GM12878 (cell line): Measurements from ENCODE around the gene OR2AJ1.

ENCODE experiments used
- TF ChIP-seq, protein P1 (sequence below): IDR thresholded peaks from 2 replicates; pipeline ENCODE4 v1.6.1; 2011; ENCODE audit warnings: borderline replicate concordance, low read depth, mild to moderate bottlenecking, moderate library complexity, mixed read lengths, low read length; ENCODE audit not compliant: insufficient read depth; ENCODE audit errors: extremely low read length
- TF ChIP-seq, protein P2 (sequence below), 3 experiments: IDR thresholded peaks in 2 of 3; conservative IDR thresholded peaks in 1 of 3; 2 replicates each; pipeline ENCODE4 v1.5.1; 2011; ENCODE audit warnings: low read depth in 3 of 3, low read length in 3 of 3, mild to moderate bottlenecking in 3 of 3, control low read depth in 2 of 3, moderate library complexity in 2 of 3, inconsistent platforms in 1 of 3, mixed read lengths in 1 of 3; ENCODE audit not compliant: control insufficient read depth in 2 of 3, insufficient read depth in 1 of 3; ENCODE audit errors: extremely low read depth in 1 of 3
- TF ChIP-seq, protein P3 (sequence below): IDR thresholded peaks from 2 replicates; pipeline ENCODE4 v1.6.1; 2011; ENCODE audit warnings: low read depth, mild to moderate bottlenecking, low read length, moderate library complexity, borderline replicate concordance; ENCODE audit errors: extremely low read depth
- TF ChIP-seq, protein P4 (sequence below): fragments of 450-650 bp; formaldehyde crosslinking; IDR thresholded peaks from 2 replicates; pipeline ENCODE4 v1.4.0; 2020; ENCODE audit warnings: mild to moderate bottlenecking, moderate library complexity

DNA sequence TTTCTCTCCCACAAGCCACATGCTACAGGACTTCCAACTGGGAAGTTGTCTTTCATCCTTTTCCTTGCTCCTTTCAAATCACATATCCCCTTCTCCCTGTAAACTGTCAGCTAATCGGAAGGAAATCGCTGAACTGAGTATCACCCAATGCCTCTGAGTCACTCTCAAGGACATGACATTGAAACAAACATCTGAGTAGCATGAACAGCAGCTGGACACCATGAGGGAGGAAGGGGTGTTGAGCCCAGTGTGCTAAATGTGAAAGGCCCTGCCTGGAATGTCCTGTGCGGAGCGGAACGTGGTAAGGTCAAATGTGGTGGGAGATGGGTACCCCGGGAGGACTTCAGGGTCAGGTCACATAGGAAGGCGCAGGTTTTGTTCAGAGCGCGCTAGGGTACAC lies at the start of gene OR2AJ1:
- TF ChIP-seq, protein P1, sequence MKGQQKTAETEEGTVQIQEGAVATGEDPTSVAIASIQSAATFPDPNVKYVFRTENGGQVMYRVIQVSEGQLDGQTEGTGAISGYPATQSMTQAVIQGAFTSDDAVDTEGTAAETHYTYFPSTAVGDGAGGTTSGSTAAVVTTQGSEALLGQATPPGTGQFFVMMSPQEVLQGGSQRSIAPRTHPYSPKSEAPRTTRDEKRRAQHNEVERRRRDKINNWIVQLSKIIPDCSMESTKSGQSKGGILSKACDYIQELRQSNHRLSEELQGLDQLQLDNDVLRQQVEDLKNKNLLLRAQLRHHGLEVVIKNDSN, result no peak
- TF ChIP-seq, protein P2, sequence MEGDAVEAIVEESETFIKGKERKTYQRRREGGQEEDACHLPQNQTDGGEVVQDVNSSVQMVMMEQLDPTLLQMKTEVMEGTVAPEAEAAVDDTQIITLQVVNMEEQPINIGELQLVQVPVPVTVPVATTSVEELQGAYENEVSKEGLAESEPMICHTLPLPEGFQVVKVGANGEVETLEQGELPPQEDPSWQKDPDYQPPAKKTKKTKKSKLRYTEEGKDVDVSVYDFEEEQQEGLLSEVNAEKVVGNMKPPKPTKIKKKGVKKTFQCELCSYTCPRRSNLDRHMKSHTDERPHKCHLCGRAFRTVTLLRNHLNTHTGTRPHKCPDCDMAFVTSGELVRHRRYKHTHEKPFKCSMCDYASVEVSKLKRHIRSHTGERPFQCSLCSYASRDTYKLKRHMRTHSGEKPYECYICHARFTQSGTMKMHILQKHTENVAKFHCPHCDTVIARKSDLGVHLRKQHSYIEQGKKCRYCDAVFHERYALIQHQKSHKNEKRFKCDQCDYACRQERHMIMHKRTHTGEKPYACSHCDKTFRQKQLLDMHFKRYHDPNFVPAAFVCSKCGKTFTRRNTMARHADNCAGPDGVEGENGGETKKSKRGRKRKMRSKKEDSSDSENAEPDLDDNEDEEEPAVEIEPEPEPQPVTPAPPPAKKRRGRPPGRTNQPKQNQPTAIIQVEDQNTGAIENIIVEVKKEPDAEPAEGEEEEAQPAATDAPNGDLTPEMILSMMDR (IDR thresholded peaks at IDR 0.05 in 2 of 3, conservative IDR thresholded peaks at IDR 0.05 in 1 of 3; ENCODE audit: control insufficient read depth in 2 of 3, extremely low read depth in 1 of 3, insufficient read depth in 1 of 3, low read depth in 3 of 3, low read length in 3 of 3), result no peak
- TF ChIP-seq, protein P3, sequence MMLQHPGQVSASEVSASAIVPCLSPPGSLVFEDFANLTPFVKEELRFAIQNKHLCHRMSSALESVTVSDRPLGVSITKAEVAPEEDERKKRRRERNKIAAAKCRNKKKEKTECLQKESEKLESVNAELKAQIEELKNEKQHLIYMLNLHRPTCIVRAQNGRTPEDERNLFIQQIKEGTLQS, result no peak
- TF ChIP-seq, protein P4, sequence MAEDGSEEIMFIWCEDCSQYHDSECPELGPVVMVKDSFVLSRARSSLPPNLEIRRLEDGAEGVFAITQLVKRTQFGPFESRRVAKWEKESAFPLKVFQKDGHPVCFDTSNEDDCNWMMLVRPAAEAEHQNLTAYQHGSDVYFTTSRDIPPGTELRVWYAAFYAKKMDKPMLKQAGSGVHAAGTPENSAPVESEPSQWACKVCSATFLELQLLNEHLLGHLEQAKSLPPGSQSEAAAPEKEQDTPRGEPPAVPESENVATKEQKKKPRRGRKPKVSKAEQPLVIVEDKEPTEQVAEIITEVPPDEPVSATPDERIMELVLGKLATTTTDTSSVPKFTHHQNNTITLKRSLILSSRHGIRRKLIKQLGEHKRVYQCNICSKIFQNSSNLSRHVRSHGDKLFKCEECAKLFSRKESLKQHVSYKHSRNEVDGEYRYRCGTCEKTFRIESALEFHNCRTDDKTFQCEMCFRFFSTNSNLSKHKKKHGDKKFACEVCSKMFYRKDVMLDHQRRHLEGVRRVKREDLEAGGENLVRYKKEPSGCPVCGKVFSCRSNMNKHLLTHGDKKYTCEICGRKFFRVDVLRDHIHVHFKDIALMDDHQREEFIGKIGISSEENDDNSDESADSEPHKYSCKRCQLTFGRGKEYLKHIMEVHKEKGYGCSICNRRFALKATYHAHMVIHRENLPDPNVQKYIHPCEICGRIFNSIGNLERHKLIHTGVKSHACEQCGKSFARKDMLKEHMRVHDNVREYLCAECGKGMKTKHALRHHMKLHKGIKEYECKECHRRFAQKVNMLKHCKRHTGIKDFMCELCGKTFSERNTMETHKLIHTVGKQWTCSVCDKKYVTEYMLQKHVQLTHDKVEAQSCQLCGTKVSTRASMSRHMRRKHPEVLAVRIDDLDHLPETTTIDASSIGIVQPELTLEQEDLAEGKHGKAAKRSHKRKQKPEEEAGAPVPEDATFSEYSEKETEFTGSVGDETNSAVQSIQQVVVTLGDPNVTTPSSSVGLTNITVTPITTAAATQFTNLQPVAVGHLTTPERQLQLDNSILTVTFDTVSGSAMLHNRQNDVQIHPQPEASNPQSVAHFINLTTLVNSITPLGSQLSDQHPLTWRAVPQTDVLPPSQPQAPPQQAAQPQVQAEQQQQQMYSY, result no peak
